Lower lobe of right lung (tissue), 2 donors: ENCODE measurements around the gene FUZ. TPM values are rescaled to one million over a fixed set of nuclear protein-coding genes. Genes with fewer than 3 reads are reported as not detected.

Experiments
- ATAC-seq, 2 donors: fragments of 200-7000 bp; cut with Tn5 transposase; one replicate each; pipeline ENCODE4 v1.9.1; 2020 to 2022; ENCODE audit warnings: mild to moderate bottlenecking in 2 of 2, moderate library complexity in 2 of 2
- DNase-seq: peaks from one replicate; pipeline ENCODE4 v3.0.0-alpha.2; 2020
- H3K27ac ChIP-seq: fragments of 200-600 bp; one replicate; pipeline ENCODE4 v1.8.0; 2022
- H3K27me3 ChIP-seq: fragments of 200-600 bp; one replicate; pipeline ENCODE4 v1.8.0; 2022; ENCODE audit warnings: low read depth
- H3K36me3 ChIP-seq: fragments of 200-600 bp; one replicate; pipeline ENCODE4 v1.8.0; 2022; ENCODE audit warnings: mild to moderate bottlenecking
- H3K4me1 ChIP-seq: fragments of 200-600 bp; one replicate; pipeline ENCODE4 v1.8.0; 2022
- H3K4me3 ChIP-seq: fragments of 200-600 bp; one replicate; pipeline ENCODE4 v1.8.0; 2022; ENCODE audit warnings: mild to moderate bottlenecking
- H3K9me3 ChIP-seq: fragments of 200-600 bp; one replicate; pipeline ENCODE4 v1.8.0; 2022
- CTCF ChIP-seq: fragments of 200-600 bp; IDR thresholded peaks from one replicate; pipeline ENCODE4 v1.8.0; 2022; ENCODE audit warnings: antibody characterized with exemption, mild to moderate bottlenecking
- intact Hi-C: fragments of 100-400 bp; cut with DNase I; formaldehyde crosslinking; loops from one replicate; pipeline ENCODE4 v1.11.0; 2022
- total RNA-seq: library from RNA; stranded (reverse); fragmentation: NEBNext Ultra II Directional; extraction: Animal tissue kit (Norgen Biotek cat#: 25700); gene quantifications from one replicate; pipeline ENCODE4 v1.2.1, GENCODE V29; 2021
- donor health status: DM: no; HTN: yes; CAD: no; lungs with severe emphysema.

FUZ gene
- total RNA-seq, 1 donor from 2014 or later, result 24.0 TPM

- no peak overlapping the region for H3K4me3 ChIP-seq
- H3K36me3 ChIP-seq, result peaks cover 89% of the 10 kb centered on the region
- peaks cover 4% of the 10 kb centered on the region for H3K4me1 ChIP-seq
- intact Hi-C loops, result no loop called here
- DNase-seq (no peak), ATAC-seq (no peak)
- no peaks in the 10 kb centered on the region for H3K9me3 ChIP-seq
- H3K27ac ChIP-seq, result no peak overlapping the region
- H3K27me3 ChIP-seq, result no peaks in the 10 kb centered on the region
- TF ChIP-seq CTCF, result no peak
Observed at GRCh38 chr19:49788857-49789256, 24.2 kb downstream of the FUZ start.

- Histone ChIP-seq H3K9me3 (no peaks in the 10 kb centered on the region), H3K27me3 (no peaks in the 10 kb centered on the region), H3K4me1 (peaks cover 4% of the 10 kb centered on the region), H3K36me3 (peaks cover 89% of the 10 kb centered on the region), H3K4me3 (no peak overlapping the region), H3K27ac (no peak overlapping the region)
- intact Hi-C loops, result no loop called here
- no peak for TF ChIP-seq CTCF
- ATAC-seq (no peak), DNase-seq (no peak)
Observed at GRCh38 chr19:49787746-49788145, 25.3 kb downstream of the FUZ start.

GRCh38 chr19:49786376-49786820, 26.7 kb downstream of the FUZ start:
- Histone ChIP-seq H3K27ac (no peak overlapping the region), H3K4me1 (peaks cover 5% of the 10 kb centered on the region), H3K4me3 (no peak overlapping the region), H3K27me3 (no peaks in the 10 kb centered on the region), H3K9me3 (no peaks in the 10 kb centered on the region), H3K36me3 (peaks cover 83% of the 10 kb centered on the region)
- TF ChIP-seq CTCF, result no peak
- intact Hi-C loops, result no loop called here
- DNase-seq (no peak), ATAC-seq (peak in 1 of 2 donors; percentile 11)

GRCh38 chr19:49782515-49782914, 30.6 kb downstream of the FUZ start:
- H3K4me3 ChIP-seq, result no peak overlapping the region
- DNase-seq (no peak), ATAC-seq (no peak)
- peaks cover 18% of the 10 kb centered on the region for H3K4me1 ChIP-seq
- peaks cover 52% of the 10 kb centered on the region for H3K36me3 ChIP-seq
- intact Hi-C loops, result no loop called here
- TF ChIP-seq CTCF, result no peak
- H3K27me3 ChIP-seq, result no peaks in the 10 kb centered on the region
- no peak overlapping the region for H3K27ac ChIP-seq
- no peaks in the 10 kb centered on the region for H3K9me3 ChIP-seq

GRCh38 chr19:49781394-49781793, 31.7 kb downstream of the FUZ start:
- H3K27ac ChIP-seq, result peak overlapping the region; percentile 31
- peak; percentile 36 to 48 for ATAC-seq
- no peaks in the 10 kb centered on the region for H3K27me3 ChIP-seq

More at GRCh38 chr19:49781394-49781793, 31.7 kb downstream of the FUZ start:
- H3K9me3 ChIP-seq, result no peaks in the 10 kb centered on the region
- H3K36me3 ChIP-seq, result peaks cover 43% of the 10 kb centered on the region
- no peak overlapping the region for H3K4me3 ChIP-seq
- TF ChIP-seq CTCF, result no peak
- H3K4me1 ChIP-seq, result peaks cover 13% of the 10 kb centered on the region
- intact Hi-C loops, result no loop called here
- DNase-seq, result no peak
